ENCODE data around the gene PRMT6. TPM values are rescaled to one million over a fixed set of nuclear protein-coding genes. Genes with fewer than 3 reads are reported as not detected.

The PRMT6 gene
- 12.5 and 15.9 TPM in 2 replicates for total RNA-seq

GRCh38 chr1:107056426-107057196, at the start of gene PRMT6:
TSS of gene PRMT6 (plus strand) at chr1:107056674. CDS start at chr1:107056716, 42 bp downstream.

Other genes with a start within 250 kb of the PRMT6 start
- 3.6 and 11.2 TPM in 2 replicates for gene NTNG1, start 84.4 kb downstream of the PRMT6 start, total RNA-seq

Measured in pericardium fibroblast (primary cell).